Activated gamma-delta T cell treated with anti-CD3 and anti-CD28 coated beads, Interleukin-2, amount 50 U/mL, for 16 hours (primary cell): ENCODE results near the gene CDKN2AIPNL.
A peak's percentile ranks its signal among the peaks of the same experiment; 100 is the strongest.

ENCODE experiments used
- DNase-seq: peaks from one replicate; pipeline ENCODE4 v3.0.0-alpha.2; 2020; ENCODE audit warnings: low read depth

The CDKN2AIPNL gene

GRCh38 chr5:134411546-134412266, at the start of gene CDKN2AIPNL:
Gene CDKN2AIPNL (minus strand): TSS chr5:134411881. CDS start chr5:134411854, 27 bp downstream.
- peak; percentile 83 for DNase-seq

- DNase-seq, result no peak
These were observed 48.9 kb upstream of the CDKN2AIPNL start for GRCh38 chr5:134460551-134460950.

GRCh38 chr5:134459491-134459890, 47.8 kb upstream of the CDKN2AIPNL start:
- DNase-seq, result no peak

- DNase-seq, result no peak
These were observed 47.3 kb upstream of the CDKN2AIPNL start for GRCh38 chr5:134459010-134459403.

- no peak for DNase-seq
These were observed 46.7 kb upstream of the CDKN2AIPNL start for GRCh38 chr5:134458234-134459009.

- DNase-seq, result no peak
These were observed 46.1 kb upstream of the CDKN2AIPNL start for GRCh38 chr5:134457801-134458200.

- DNase-seq, result no peak
These were observed 45.1 kb upstream of the CDKN2AIPNL start for GRCh38 chr5:134456825-134457224.

- DNase-seq, result no peak
These were observed 43.8 kb upstream of the CDKN2AIPNL start for GRCh38 chr5:134455466-134455865.

GRCh38 chr5:134453016-134453415, 41.3 kb upstream of the CDKN2AIPNL start:
- no peak for DNase-seq

GRCh38 chr5:134451936-134452505, 40.3 kb upstream of the CDKN2AIPNL start:
- no peak for DNase-seq

- DNase-seq, result no peak
These were observed 39.7 kb upstream of the CDKN2AIPNL start for GRCh38 chr5:134451225-134451935.

GRCh38 chr5:134450374-134450773, 38.7 kb upstream of the CDKN2AIPNL start:
- no peak for DNase-seq

GRCh38 chr5:134449167-134449566, 37.5 kb upstream of the CDKN2AIPNL start:
- no peak for DNase-seq

GRCh38 chr5:134447815-134448520, 36.3 kb upstream of the CDKN2AIPNL start:
- no peak for DNase-seq

- no peak for DNase-seq
These were observed 35.3 kb upstream of the CDKN2AIPNL start for GRCh38 chr5:134446938-134447337.

- DNase-seq, result no peak
These were observed 34.5 kb upstream of the CDKN2AIPNL start for GRCh38 chr5:134445856-134446818.

GRCh38 chr5:134444941-134445471, 33.3 kb upstream of the CDKN2AIPNL start:
- DNase-seq, result no peak

GRCh38 chr5:134440201-134440755, 28.6 kb upstream of the CDKN2AIPNL start:
- no peak for DNase-seq

GRCh38 chr5:134439210-134439654, 27.6 kb upstream of the CDKN2AIPNL start:
- DNase-seq, result no peak

GRCh38 chr5:134438721-134439123, 27.0 kb upstream of the CDKN2AIPNL start:
- no peak for DNase-seq
